Tibial artery (tissue), 4 donors: Measurements from ENCODE around the gene NKPD1.
"Not testable (repeated sequence)": the region's sequence is repeated elsewhere in the genome, so short reads cannot be mapped to it uniquely, and the experiment has no call there.

Source experiments
- DNase-seq, 2 donors: peaks; one replicate each; pipeline ENCODE4 v3.0.0-alpha.2; 2019
- H3K27ac ChIP-seq, 2 donors: fragments of 200-600 bp; sonication (generic) in 1 of 2; 1 replicate in 1 of 2; 2 replicates in 1 of 2; pipeline ENCODE4 v1.5.1; 2018 to 2019; ENCODE audit warnings: mild to moderate bottlenecking in 1 of 2
- H3K27me3 ChIP-seq, 2 donors: fragments of 200-600 bp; sonication (generic) in 1 of 2; one replicate each; pipeline versions ENCODE4 v1.5.1 to v1.6.0; 2016 to 2019
- H3K36me3 ChIP-seq, 3 donors: fragments of 200-600 bp; sonication (generic) in 2 of 3; one replicate each; pipeline ENCODE4 v1.5.1; 2016 to 2019; ENCODE audit warnings: mild to moderate bottlenecking in 2 of 3
- H3K4me1 ChIP-seq, 4 donors: fragments of 200-600 bp; sonication (generic) in 2 of 4; 1 replicate in 3 of 4; 2 replicates in 1 of 4; pipeline ENCODE4 v1.5.1; 2016 to 2019
- H3K4me3 ChIP-seq, 2 donors: fragments of 200-600 bp; sonication (generic) in 1 of 2; 1 replicate in 1 of 2; 2 replicates in 1 of 2; pipeline ENCODE4 v1.5.1; 2018 to 2019; ENCODE audit warnings: mild to moderate bottlenecking in 2 of 2
- H3K9me3 ChIP-seq, 3 donors: fragments of 200-600 bp; sonication (generic) in 1 of 3; one replicate each; pipeline ENCODE4 v1.5.1; 2016 to 2019
- CTCF ChIP-seq, 2 experiments: fragments of 200-600 bp in 1 of 2; fragments of 450-650 bp in 1 of 2; IDR thresholded peaks; one replicate each; pipeline ENCODE4 v1.5.1; 2017 to 2019; ENCODE audit warnings: antibody characterized with exemption in 2 of 2, mild to moderate bottlenecking in 1 of 2, moderate library complexity in 1 of 2
- intact Hi-C: fragments of 100-400 bp; cut with DNase I; formaldehyde crosslinking; loops from one replicate; pipeline ENCODE4 v1.15.0; 2023; ENCODE audit warnings: low total_unique reads

NKPD1 gene

DNA sequence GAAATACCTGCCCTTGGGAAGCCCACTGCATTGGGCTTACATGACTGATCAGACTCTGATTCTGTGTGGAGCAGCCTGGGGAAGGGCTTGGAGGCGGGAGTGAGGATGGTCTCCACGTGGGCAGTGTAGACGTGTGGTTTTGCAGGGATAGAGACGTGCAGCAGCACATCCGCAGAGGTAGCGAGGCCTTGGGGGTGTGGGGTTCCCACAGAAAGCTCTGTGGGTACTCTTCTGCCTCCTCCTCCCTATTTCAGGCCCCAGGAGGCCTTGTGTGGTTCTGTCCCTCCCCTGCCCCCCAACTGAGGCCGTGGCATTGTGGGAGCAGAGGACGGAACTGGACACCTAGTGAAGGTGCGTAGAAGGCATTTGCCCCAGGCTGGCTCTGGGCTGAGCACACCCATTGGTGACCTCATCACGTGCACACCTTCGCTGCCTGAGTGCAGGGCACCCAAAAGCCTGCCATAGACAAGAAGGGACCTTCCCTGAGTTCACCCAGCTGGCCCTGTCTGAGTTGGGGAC is 38.9 kb downstream of the NKPD1 start:
- H3K9me3 ChIP-seq, result no peaks in the 10 kb centered on the region
- H3K4me3 ChIP-seq, result no peak overlapping the region
- no peaks in the 10 kb centered on the region for H3K27me3 ChIP-seq
- intact Hi-C loops, result no loop called here
- no peaks in the 10 kb centered on the region for H3K36me3 ChIP-seq
- peaks cover 0 to 47% (median 1%) of the 10 kb centered on the region in 4 donors for H3K4me1 ChIP-seq
- DNase-seq, result no peak
- TF ChIP-seq CTCF (IDR thresholded peaks at IDR 0.05), result no peak
- H3K27ac ChIP-seq, result no peak overlapping the region

GRCh38 chr19:45119582-45119981 is 41.2 kb downstream of the NKPD1 start:
- no peak for DNase-seq
- peaks cover 0 to 47% (median 1%) of the 10 kb centered on the region in 4 donors for H3K4me1 ChIP-seq
- no peaks in the 10 kb centered on the region for H3K9me3 ChIP-seq
- intact Hi-C loops, result no loop called here
- no peak overlapping the region for H3K4me3 ChIP-seq
- H3K27ac ChIP-seq, result no peak overlapping the region
- no peaks in the 10 kb centered on the region for H3K36me3 ChIP-seq
- no peak for TF ChIP-seq CTCF (IDR thresholded peaks at IDR 0.05)
- no peaks in the 10 kb centered on the region for H3K27me3 ChIP-seq

GRCh38 chr19:45118591-45119355 is 42.0 kb downstream of the NKPD1 start:
- H3K4me3 ChIP-seq, H3K27me3 ChIP-seq, H3K27ac ChIP-seq, DNase-seq, intact Hi-C loops, H3K9me3 ChIP-seq, H3K36me3 ChIP-seq: not testable (repeated sequence)
- peaks cover 0 to 42% (median 1%) of the 10 kb centered on the region in 4 donors for H3K4me1 ChIP-seq

- no peak for DNase-seq
- H3K36me3 ChIP-seq, result no peaks in the 10 kb centered on the region
- H3K27me3 ChIP-seq, result no peaks in the 10 kb centered on the region
- peaks cover 0 to 36% (median 1%) of the 10 kb centered on the region in 4 donors for H3K4me1 ChIP-seq
- intact Hi-C loops, result no loop called here
- no peak for TF ChIP-seq CTCF (IDR thresholded peaks at IDR 0.05)
- no peak overlapping the region for H3K27ac ChIP-seq
- H3K4me3 ChIP-seq, result no peak overlapping the region
- no peaks in the 10 kb centered on the region for H3K9me3 ChIP-seq
Measured at GRCh38 chr19:45118106-45118505, 42.7 kb downstream of the NKPD1 start.

GRCh38 chr19:45117671-45118070 is 43.1 kb downstream of the NKPD1 start:
- intact Hi-C loops, result no loop called here
- no peak for TF ChIP-seq CTCF (IDR thresholded peaks at IDR 0.05)
- H3K4me1 ChIP-seq, result peaks cover 0 to 34% (median 1%) of the 10 kb centered on the region in 4 donors

GRCh38 chr19:45117167-45117594 is 43.6 kb downstream of the NKPD1 start:
- Histone ChIP-seq H3K27me3 (no peaks in the 10 kb centered on the region), H3K9me3 (no peaks in the 10 kb centered on the region), H3K27ac (no peak overlapping the region), H3K4me1 (peaks cover 0 to 32% (median 1%) of the 10 kb centered on the region in 4 donors), H3K36me3 (no peaks in the 10 kb centered on the region), H3K4me3 (no peak overlapping the region)
- DNase-seq, result no peak
- TF ChIP-seq CTCF (IDR thresholded peaks at IDR 0.05), result no peak
- intact Hi-C loops, result no loop called here

More at GRCh38 chr19:45117671-45118070, 43.1 kb downstream of the NKPD1 start:
- H3K27me3 ChIP-seq, result no peaks in the 10 kb centered on the region
- no peak overlapping the region for H3K27ac ChIP-seq
- H3K9me3 ChIP-seq, result no peaks in the 10 kb centered on the region
- no peak overlapping the region for H3K4me3 ChIP-seq
- H3K36me3 ChIP-seq, result no peaks in the 10 kb centered on the region
- no peak for DNase-seq
